ENCODE measurements around the gene AKAP8.

Gene AKAP8

GRCh38 chr19:15425321-15425950, 45.8 kb upstream of the AKAP8 start:
- no peak for TF ChIP-seq YY1 (IDR thresholded peaks at IDR 0.05; ENCODE audit: low read depth)
- TF ChIP-seq ZBTB7A (IDR thresholded peaks at IDR 0.05; ENCODE audit: low read depth), result no peak
- no peak for TF ChIP-seq FOXM1 (IDR thresholded peaks at IDR 0.05; ENCODE audit: borderline replicate concordance, low read depth)
- TF ChIP-seq NFIC (IDR thresholded peaks at IDR 0.05), result no peak
- TF ChIP-seq EGR1 (IDR thresholded peaks at IDR 0.05), result no peak

- TF ChIP-seq CEBPB (IDR thresholded peaks at IDR 0.05) (no peak), EP300 (IDR thresholded peaks at IDR 0.05; ENCODE audit: borderline replicate concordance) (no peak)
Measured at GRCh38 chr19:15424692-15425272, 45.2 kb upstream of the AKAP8 start.

- TF ChIP-seq EGR1 (IDR thresholded peaks at IDR 0.05), result no peak
- no peak for TF ChIP-seq MAX (IDR thresholded peaks at IDR 0.05)
- TF ChIP-seq CREB1 (IDR thresholded peaks at IDR 0.05; ENCODE audit: low read depth), result no peak
- no peak for TF ChIP-seq ZBTB7A (IDR thresholded peaks at IDR 0.05; ENCODE audit: low read depth)
- no peak for TF ChIP-seq RAD21 (IDR thresholded peaks at IDR 0.05; ENCODE audit: low read depth)
Measured at GRCh38 chr19:15424121-15424520, 44.5 kb upstream of the AKAP8 start.

DNA sequence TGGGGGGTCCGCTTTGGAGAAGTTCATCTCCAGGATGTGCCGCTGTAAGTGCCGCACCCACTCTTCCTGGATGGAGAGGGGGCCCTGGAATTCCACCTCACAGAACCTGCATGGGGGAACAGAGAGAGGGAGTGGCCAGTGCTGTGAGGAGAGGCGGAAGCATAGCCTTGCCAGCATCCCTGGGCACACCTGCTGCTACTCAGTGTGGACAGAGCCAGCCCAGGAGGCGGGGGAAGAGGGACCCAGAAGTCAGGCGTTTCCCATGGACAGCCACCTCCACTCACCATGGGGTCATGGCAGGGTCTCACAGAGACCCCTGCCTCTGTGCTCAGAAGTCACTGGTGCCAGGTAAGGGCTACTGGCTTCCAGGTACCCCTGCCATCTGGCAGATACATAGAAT, 43.5 kb upstream of the AKAP8 start:
- no peak for TF ChIP-seq TEAD4 (IDR thresholded peaks at IDR 0.05)
- TF ChIP-seq RAD21 (IDR thresholded peaks at IDR 0.05; ENCODE audit: low read depth), result no peak
- TF ChIP-seq MAX (IDR thresholded peaks at IDR 0.05), result no peak
- no peak for TF ChIP-seq CREB1 (IDR thresholded peaks at IDR 0.05; ENCODE audit: low read depth)
- no peak for TF ChIP-seq TAF1 (IDR thresholded peaks at IDR 0.05; ENCODE audit: low read depth)
- no peak for TF ChIP-seq REST (IDR thresholded peaks at IDR 0.05; ENCODE audit: low read depth)
- TF ChIP-seq FOXM1 (IDR thresholded peaks at IDR 0.05; ENCODE audit: borderline replicate concordance, low read depth), result no peak
- no peak for TF ChIP-seq ZBTB7A (IDR thresholded peaks at IDR 0.05; ENCODE audit: low read depth)
- no peak for TF ChIP-seq EGR1 (IDR thresholded peaks at IDR 0.05)

GRCh38 chr19:15422296-15423075, 42.9 kb upstream of the AKAP8 start:
- TF ChIP-seq YY1 (IDR thresholded peaks at IDR 0.05; ENCODE audit: low read depth), result no peak
- TF ChIP-seq MAX (IDR thresholded peaks at IDR 0.05), result no peak
- TF ChIP-seq FOXM1 (IDR thresholded peaks at IDR 0.05; ENCODE audit: borderline replicate concordance, low read depth), result no peak
- TF ChIP-seq CREB1 (IDR thresholded peaks at IDR 0.05; ENCODE audit: low read depth), result no peak
- no peak for TF ChIP-seq TAF1 (IDR thresholded peaks at IDR 0.05; ENCODE audit: low read depth)
- TF ChIP-seq, protein P1, sequence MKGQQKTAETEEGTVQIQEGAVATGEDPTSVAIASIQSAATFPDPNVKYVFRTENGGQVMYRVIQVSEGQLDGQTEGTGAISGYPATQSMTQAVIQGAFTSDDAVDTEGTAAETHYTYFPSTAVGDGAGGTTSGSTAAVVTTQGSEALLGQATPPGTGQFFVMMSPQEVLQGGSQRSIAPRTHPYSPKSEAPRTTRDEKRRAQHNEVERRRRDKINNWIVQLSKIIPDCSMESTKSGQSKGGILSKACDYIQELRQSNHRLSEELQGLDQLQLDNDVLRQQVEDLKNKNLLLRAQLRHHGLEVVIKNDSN (IDR thresholded peaks at IDR 0.05), result no peak
- no peak for TF ChIP-seq EGR1 (IDR thresholded peaks at IDR 0.05)
- no peak for TF ChIP-seq EP300 (IDR thresholded peaks at IDR 0.05; ENCODE audit: borderline replicate concordance)
- TF ChIP-seq REST (IDR thresholded peaks at IDR 0.05; ENCODE audit: low read depth), result no peak
- no peak for TF ChIP-seq TCF12 (IDR thresholded peaks at IDR 0.05; ENCODE audit: low read depth)
- TF ChIP-seq TEAD4 (IDR thresholded peaks at IDR 0.05), result no peak

DNA sequence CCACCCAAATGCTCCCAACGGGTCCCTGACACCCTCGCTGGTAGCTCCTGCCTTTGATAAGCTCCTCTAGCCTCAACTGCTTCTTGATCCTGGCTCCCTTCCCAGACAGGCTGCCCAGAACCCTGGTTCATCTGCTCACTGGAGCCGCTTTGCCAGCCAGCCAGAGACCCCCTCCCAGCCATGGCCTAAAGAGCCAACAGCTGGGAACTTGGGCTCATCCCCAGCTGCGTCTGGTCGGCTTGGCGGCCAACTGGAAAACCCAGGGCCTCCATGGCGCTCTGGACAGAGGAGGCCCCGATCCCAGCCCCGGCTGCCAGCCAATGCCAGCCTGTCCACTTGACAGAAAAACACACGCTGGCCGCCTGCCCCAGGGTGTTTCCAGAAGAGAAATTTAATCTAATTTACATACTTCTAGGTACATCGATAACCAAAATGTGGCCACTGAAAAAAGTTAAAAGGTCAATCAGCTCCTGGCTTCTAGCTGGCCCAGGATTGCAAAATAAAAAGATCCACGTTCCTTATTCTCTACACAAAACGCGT, 42.2 kb upstream of the AKAP8 start:
- TF ChIP-seq TEAD4 (IDR thresholded peaks at IDR 0.05), result no peak
- TF ChIP-seq NFIC (IDR thresholded peaks at IDR 0.05), result no peak
- TF ChIP-seq YY1 (IDR thresholded peaks at IDR 0.05; ENCODE audit: low read depth), result no peak
- TF ChIP-seq ZBTB7A (IDR thresholded peaks at IDR 0.05; ENCODE audit: low read depth), result no peak
- TF ChIP-seq TCF12 (IDR thresholded peaks at IDR 0.05; ENCODE audit: low read depth), result no peak
- TF ChIP-seq EGR1 (IDR thresholded peaks at IDR 0.05), result no peak
- TF ChIP-seq, protein P1 (IDR thresholded peaks at IDR 0.05), result no peak
- no peak for TF ChIP-seq TAF1 (IDR thresholded peaks at IDR 0.05; ENCODE audit: low read depth)
- no peak for TF ChIP-seq FOXM1 (IDR thresholded peaks at IDR 0.05; ENCODE audit: borderline replicate concordance, low read depth)
- TF ChIP-seq CREB1 (IDR thresholded peaks at IDR 0.05; ENCODE audit: low read depth), result no peak
- no peak for TF ChIP-seq EP300 (IDR thresholded peaks at IDR 0.05; ENCODE audit: borderline replicate concordance)
- TF ChIP-seq REST (IDR thresholded peaks at IDR 0.05; ENCODE audit: low read depth), result no peak
- no peak for TF ChIP-seq MAX (IDR thresholded peaks at IDR 0.05)
- TF ChIP-seq RAD21 (IDR thresholded peaks at IDR 0.05; ENCODE audit: low read depth), result no peak
- TF ChIP-seq CEBPB (IDR thresholded peaks at IDR 0.05), result no peak

Data from Ishikawa (cell line).